PFSK-1 (cell line): ENCODE results near the gene ACVRL1.

Experiments
- POLR2AphosphoS5 ChIP-seq: IDR thresholded peaks from 2 replicates; pipeline ENCODE4 v1.6.1; 2012; ENCODE audit warnings: low read depth, mild to moderate bottlenecking, control low read depth, low read length, moderate library complexity
- REST ChIP-seq, 2 experiments: IDR thresholded peaks; 2 replicates each; pipeline versions ENCODE4 v1.6.1 to v1.8.0; 2011 to 2012; ENCODE audit warnings: low read depth in 2 of 2, low read length in 2 of 2, control low read depth in 1 of 2, inconsistent platforms in 1 of 2, mild to moderate bottlenecking in 1 of 2, moderate library complexity in 1 of 2; ENCODE audit not compliant: insufficient read depth in 1 of 2
- SIN3A ChIP-seq: IDR thresholded peaks from 2 replicates; pipeline ENCODE4 v1.6.1; 2012; ENCODE audit warnings: mild to moderate bottlenecking, low read length, moderate library complexity, borderline replicate concordance; ENCODE audit not compliant: insufficient read depth
- TAF1 ChIP-seq: IDR thresholded peaks from 2 replicates; pipeline ENCODE4 v1.6.1; 2012; ENCODE audit warnings: low read length, control low read depth, borderline replicate concordance; ENCODE audit not compliant: insufficient read depth

GRCh38 chr12:51951843-51952722 lies 44.8 kb downstream of the ACVRL1 start:
- TF ChIP-seq SIN3A (no peak), POLR2AphosphoS5 (no peak), REST (IDR thresholded peaks at IDR 0.05; ENCODE audit: insufficient read depth in 1 of 2, low read depth in 2 of 2, low read length in 2 of 2) (no peak), TAF1 (no peak)
